Tibial nerve (tissue), 4 donors: ENCODE results near the gene RGMB.

ENCODE experiments used
- CTCF ChIP-seq, 5 experiments: fragments of 200-600 bp in 3 of 5; fragments of 450-650 bp in 2 of 5; sonication (generic) in 3 of 5; IDR thresholded peaks; one replicate each; pipeline ENCODE4 v1.5.1; 2016 to 2019; ENCODE audit warnings: antibody characterized with exemption in 5 of 5, mild to moderate bottlenecking in 3 of 5, moderate library complexity in 2 of 5
- EP300 ChIP-seq, 2 donors: sonication (generic); formaldehyde crosslinking; IDR thresholded peaks; one replicate each; pipeline ENCODE4 v1.6.1; 2017; ENCODE audit warnings: antibody characterized with exemption in 2 of 2, mild to moderate bottlenecking in 1 of 2
- POLR2A ChIP-seq, 2 donors: fragments of 450-650 bp; IDR thresholded peaks; one replicate each; pipeline ENCODE4 v1.6.1; 2017; ENCODE audit warnings: antibody characterized with exemption in 2 of 2, mild to moderate bottlenecking in 2 of 2, moderate library complexity in 2 of 2

- TF ChIP-seq POLR2A (IDR thresholded peaks at IDR 0.05) (no peak), CTCF (IDR thresholded peaks at IDR 0.05) (peak in 4 of 5 experiments; percentile 4 to 78 (median 73)), EP300 (IDR thresholded peaks at IDR 0.05) (peak in 1 of 2 donors; percentile 25)
These were observed 4.1 kb upstream of the RGMB start for GRCh38 chr5:98769210-98769958.
